Natural killer cell treated with Interleukin-12 subunit alpha and Interleukin-12 subunit beta and Interleukin-15 and Interleukin-18, amount 100 ng/mL, for 72 hours (primary cell): ENCODE measurements around the gene WDR54. TPM values are rescaled to one million over a fixed set of nuclear protein-coding genes. Genes with fewer than 3 reads are reported as not detected.
"Not testable (repeated sequence)": the region's sequence is repeated elsewhere in the genome, so short reads cannot be mapped to it uniquely, and the experiment has no call there.

ENCODE experiments used
- ATAC-seq, 2 donors: fragments of 150-1000 bp; cut with Tn5 transposase in 1 of 2; sonication (Bioruptor Pico), chemical (Tn5 transposase) in 1 of 2; 2 replicates each; pipeline ENCODE4 v1.10.0; 2021
- DNase-seq: peaks from one replicate; pipeline ENCODE4 v3.0.0; 2022; ENCODE audit warnings: low spot score
- H3K27ac Mint-ChIP-seq, 2 donors: 1 replicate in 1 of 2; 2 replicates in 1 of 2; pipeline ENCODE4 v1.8.0; 2022; ENCODE audit warnings: mixed read lengths in 2 of 2, mild to moderate bottlenecking in 1 of 2, moderate library complexity in 1 of 2
- H3K27me3 Mint-ChIP-seq, 2 donors: 1 replicate in 1 of 2; 2 replicates in 1 of 2; pipeline ENCODE4 v1.8.0; 2022; ENCODE audit warnings: mixed read lengths in 2 of 2
- H3K36me3 Mint-ChIP-seq: one replicate; pipeline ENCODE4 v1.8.0; 2022; ENCODE audit warnings: mixed read lengths
- H3K4me1 Mint-ChIP-seq, 2 donors: 1 replicate in 1 of 2; 2 replicates in 1 of 2; pipeline ENCODE4 v1.8.0; 2022; ENCODE audit warnings: low read depth in 2 of 2, mixed read lengths in 2 of 2, mild to moderate bottlenecking in 1 of 2
- H3K4me3 Mint-ChIP-seq: one replicate; pipeline ENCODE4 v1.8.0; 2022; ENCODE audit warnings: mixed read lengths
- H3K9me3 Mint-ChIP-seq: 2 replicates; pipeline ENCODE4 v1.8.0; 2022; ENCODE audit warnings: mixed read lengths
- total RNA-seq, 2 donors: library from RNA; stranded (reverse); gene quantifications; one replicate each; pipeline ENCODE4 v1.2.3, GENCODE V29; 2022

WDR54 gene
- total RNA-seq, 2 donors from 2014 or later, result 41.8 to 44.9 TPM

DNA sequence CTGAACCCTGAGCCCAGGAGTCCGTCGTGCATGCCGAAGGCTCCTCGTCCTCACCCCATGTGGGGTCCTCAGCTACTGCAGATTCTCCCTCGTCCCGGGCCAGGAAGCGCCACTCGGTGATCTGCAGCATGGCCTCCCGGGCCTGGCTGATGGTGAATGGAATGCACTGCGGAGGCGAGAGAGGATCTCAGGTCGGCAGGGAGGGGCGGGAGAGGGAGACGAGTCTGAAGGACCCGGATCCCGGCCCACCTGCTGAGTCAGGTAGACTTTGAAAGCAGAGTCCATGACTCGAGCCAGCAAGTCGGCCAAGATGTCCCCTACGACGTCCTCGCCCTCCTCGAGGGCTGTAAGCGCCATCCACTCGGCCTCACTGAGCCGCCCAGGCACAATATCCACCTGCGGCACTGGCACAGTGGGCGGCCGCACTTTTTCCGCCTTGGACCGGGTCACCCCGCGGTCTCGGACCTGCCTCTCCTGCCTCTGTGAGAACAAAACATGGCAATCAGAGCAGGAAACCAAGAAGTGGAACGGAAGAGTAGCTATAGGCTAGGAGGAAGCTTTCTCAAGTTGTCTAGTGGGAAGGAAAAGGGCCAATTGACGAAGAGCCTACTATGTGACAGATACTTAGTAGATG lies 5.7 kb upstream of the WDR54 start:
- H3K9me3 Mint-ChIP-seq, result no peaks in the 10 kb centered on the region
- H3K4me3 Mint-ChIP-seq, result peak overlapping the region; percentile 67
- H3K36me3 Mint-ChIP-seq, result no peaks in the 10 kb centered on the region
- peak overlapping the region; percentile 21 to 56 for H3K27ac Mint-ChIP-seq
- no peak for DNase-seq
- no peaks in the 10 kb centered on the region for H3K27me3 Mint-ChIP-seq
- ATAC-seq, result peak in 1 of 2 donors; percentile 11
- H3K4me1 Mint-ChIP-seq, result peaks cover 18 to 22% of the 10 kb centered on the region in 2 donors

DNA sequence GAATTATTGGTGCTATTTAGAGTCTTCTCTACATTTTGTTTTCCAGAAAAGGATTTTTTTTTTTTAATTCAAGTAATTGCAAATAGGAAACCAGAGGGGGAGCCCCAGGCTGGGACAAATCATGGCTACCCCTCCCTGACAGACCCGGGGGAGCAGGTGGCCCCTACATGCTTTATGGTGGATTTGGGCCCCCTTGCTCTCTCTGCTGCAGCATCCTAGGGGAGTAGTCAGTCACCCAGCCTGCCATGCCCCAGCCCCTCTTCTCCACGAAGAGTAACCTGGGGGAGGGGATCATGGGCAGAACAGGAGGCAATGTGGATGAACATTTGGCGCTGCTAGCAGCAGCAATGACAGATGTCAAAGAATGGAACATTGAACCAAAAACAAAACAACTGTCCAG lies 4.8 kb upstream of the WDR54 start:
- DNase-seq (no peak), ATAC-seq (no peak)

DNA sequence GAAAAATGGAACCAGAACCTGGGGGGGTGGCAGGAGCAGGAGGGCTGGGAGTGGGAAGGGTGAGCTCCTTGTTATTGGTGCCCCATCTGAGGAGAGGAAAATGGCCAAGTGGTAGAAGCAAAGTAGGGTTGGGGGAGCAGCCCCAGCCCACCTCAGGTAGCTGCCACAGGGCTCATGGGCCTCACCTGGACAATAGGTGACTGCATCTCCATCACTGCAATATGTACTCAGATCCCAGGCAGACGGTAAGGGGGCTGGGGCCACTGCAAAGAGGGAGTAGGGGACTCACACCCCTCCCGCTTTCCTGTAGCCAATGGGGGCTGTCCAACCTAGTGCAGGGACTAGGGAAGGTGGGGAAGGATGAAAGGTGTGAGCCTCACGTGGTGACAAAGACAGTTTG lies 4.3 kb upstream of the WDR54 start:
- no peak overlapping the region for H3K4me3 Mint-ChIP-seq
- H3K9me3 Mint-ChIP-seq, result no peaks in the 10 kb centered on the region
- ATAC-seq (no peak), DNase-seq (no peak)
- H3K4me1 Mint-ChIP-seq, result peaks cover 28 to 32% of the 10 kb centered on the region in 2 donors
- no peaks in the 10 kb centered on the region for H3K27me3 Mint-ChIP-seq
- no peaks in the 10 kb centered on the region for H3K36me3 Mint-ChIP-seq
- no peak overlapping the region for H3K27ac Mint-ChIP-seq

More for the DNA sequence above, 4.8 kb upstream of the WDR54 start:
- Mint-ChIP-seq H3K4me3 (no peak overlapping the region), H3K27me3 (no peaks in the 10 kb centered on the region), H3K27ac (no peak overlapping the region), H3K36me3 (no peaks in the 10 kb centered on the region), H3K9me3 (no peaks in the 10 kb centered on the region), H3K4me1 (peaks cover 23 to 28% of the 10 kb centered on the region in 2 donors)

DNA sequence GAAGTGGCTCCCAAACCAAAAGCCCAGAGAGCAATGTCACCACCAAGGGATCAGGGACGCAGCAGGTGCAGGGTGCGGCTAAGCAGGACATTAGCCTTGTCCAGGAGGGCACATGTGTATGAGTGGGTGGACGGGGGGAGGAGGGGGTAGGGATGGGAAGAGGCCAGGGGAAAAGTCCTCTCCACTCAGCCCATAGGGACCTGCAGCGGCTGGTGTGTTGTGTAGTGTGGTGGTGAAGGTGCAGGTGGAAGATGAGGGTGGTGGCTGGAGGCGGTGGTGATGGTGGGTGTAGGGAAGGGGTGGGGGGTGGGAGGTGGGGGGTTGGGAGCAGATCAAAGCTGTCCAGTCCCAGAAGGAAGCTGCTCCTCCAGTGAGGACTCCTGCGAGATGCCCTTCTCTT lies 3.8 kb upstream of the WDR54 start:
- Mint-ChIP-seq H3K27ac (no peak overlapping the region), H3K4me3 (no peak overlapping the region), H3K9me3 (no peaks in the 10 kb centered on the region), H3K36me3 (no peaks in the 10 kb centered on the region), H3K4me1 (peaks cover 32 to 34% of the 10 kb centered on the region in 2 donors), H3K27me3 (no peaks in the 10 kb centered on the region)
- DNase-seq (no peak), ATAC-seq (no peak)

DNA sequence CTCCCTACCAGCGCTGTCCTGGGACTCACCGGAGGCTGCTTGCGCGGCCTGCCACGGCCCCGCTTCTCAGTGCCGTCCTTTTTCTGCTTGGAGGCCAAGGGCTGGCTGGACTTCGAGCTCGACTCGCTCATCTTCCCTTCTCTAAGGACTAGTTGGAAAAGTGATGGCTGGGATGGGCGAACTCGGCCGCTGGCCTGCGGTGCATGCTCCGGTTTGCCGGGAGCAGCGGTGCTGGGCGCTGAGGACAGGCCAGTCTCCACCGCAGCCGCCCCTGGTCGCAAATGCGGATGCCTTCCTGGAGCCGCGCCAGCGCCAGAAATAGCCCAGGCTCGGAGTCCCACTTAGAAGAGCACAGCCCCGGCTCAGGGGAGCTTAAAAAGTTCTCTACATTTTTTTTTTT lies 3.2 kb upstream of the WDR54 start:
- no peak overlapping the region for H3K27ac Mint-ChIP-seq
- no peaks in the 10 kb centered on the region for H3K27me3 Mint-ChIP-seq
- peaks cover 33 to 39% of the 10 kb centered on the region in 2 donors for H3K4me1 Mint-ChIP-seq
- no peak overlapping the region for H3K4me3 Mint-ChIP-seq
- DNase-seq (no peak), ATAC-seq (no peak)
- no peaks in the 10 kb centered on the region for H3K36me3 Mint-ChIP-seq
- no peaks in the 10 kb centered on the region for H3K9me3 Mint-ChIP-seq

DNA sequence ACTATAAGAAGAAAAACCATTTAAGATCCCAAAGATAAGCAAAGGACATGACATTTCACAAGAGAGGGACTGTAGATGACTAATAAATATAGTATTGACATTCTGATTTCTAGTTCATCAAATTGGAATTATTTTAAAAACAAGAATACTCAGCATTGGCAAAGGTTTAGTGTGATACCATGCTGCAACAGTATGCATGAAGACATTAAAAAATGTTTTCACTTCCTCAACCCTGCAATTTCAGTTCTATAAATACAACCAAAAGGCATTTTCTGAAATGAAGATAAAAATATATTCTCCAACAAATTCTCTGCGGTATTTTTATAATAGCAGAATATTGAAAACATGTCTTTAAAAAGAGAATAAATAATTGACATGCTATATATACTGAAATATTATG lies 2.2 kb upstream of the WDR54 start:
- Mint-ChIP-seq H3K27me3 (no peaks in the 10 kb centered on the region), H3K36me3 (no peaks in the 10 kb centered on the region), H3K4me3 (no peak overlapping the region), H3K27ac (no peak overlapping the region), H3K4me1 (peaks cover 30 to 38% of the 10 kb centered on the region in 2 donors), H3K9me3 (no peaks in the 10 kb centered on the region)
- DNase-seq (no peak), ATAC-seq (no peak)

DNA sequence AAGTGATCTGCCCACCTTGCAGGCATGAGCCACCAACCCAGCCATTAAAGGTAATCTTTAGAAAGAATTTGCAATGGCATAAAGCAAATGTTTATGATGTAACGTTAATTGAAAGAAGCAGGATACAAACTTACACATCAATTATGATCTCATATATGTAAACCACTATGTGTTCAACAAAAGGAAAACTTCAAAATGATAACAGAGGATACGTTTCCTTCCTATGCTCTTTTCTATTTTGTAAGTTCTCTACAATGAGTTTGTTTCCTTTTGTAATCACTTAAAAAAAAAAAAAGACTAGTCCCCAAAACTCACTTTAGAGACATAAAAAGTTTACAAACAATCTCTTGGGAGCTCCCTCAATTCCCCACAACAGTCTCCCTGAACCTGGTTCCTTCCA lies 1.5 kb upstream of the WDR54 start:
- H3K4me3 Mint-ChIP-seq, result peak overlapping the region; percentile 35
- no peaks in the 10 kb centered on the region for H3K27me3 Mint-ChIP-seq
- ATAC-seq (no peak), DNase-seq (no peak)
- no peaks in the 10 kb centered on the region for H3K9me3 Mint-ChIP-seq
- H3K27ac Mint-ChIP-seq, result peak overlapping the region; percentile 90 to 96
- peaks cover 27 to 34% of the 10 kb centered on the region in 2 donors for H3K4me1 Mint-ChIP-seq
- H3K36me3 Mint-ChIP-seq, result no peaks in the 10 kb centered on the region

DNA sequence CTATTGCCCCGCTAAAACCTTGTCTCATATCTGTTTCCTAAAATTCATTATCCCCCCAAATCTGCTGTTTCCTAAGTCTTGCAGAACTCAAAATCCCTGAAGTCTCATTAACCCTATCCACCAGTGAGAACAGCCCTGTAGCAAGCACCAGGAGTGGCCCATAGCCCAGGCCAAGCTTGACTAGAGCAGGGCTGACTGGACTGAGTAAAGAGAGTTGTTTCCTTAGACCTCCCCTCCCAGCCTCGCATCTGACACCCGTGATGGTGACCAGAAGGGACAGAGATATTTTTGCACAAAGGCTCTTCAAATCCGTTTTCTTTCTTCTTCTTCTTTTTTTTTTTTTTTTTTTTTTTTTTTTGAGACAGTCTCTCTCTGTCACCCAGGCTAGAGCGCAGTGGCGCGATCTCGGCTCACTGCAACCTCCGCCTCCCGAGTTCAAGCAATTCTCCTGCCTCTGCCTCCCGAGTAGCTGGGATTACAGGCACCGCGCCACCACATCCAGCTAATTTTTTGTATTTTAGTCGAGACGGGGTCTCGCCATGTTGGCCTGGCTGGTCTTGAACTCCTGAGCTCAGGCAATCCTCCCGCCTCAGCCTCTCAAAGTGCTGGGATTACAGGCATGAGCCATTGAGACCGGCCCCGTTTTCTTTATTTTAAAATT lies 957 bp upstream of the WDR54 start:
- not testable (repeated sequence) for ATAC-seq, H3K27me3 Mint-ChIP-seq, H3K9me3 Mint-ChIP-seq, DNase-seq, H3K36me3 Mint-ChIP-seq
- Mint-ChIP-seq H3K4me1 (peaks cover 25 to 34% of the 10 kb centered on the region in 2 donors), H3K4me3 (peak overlapping the region; percentile 95), H3K27ac (peak overlapping the region; percentile 90 to 96)

DNA sequence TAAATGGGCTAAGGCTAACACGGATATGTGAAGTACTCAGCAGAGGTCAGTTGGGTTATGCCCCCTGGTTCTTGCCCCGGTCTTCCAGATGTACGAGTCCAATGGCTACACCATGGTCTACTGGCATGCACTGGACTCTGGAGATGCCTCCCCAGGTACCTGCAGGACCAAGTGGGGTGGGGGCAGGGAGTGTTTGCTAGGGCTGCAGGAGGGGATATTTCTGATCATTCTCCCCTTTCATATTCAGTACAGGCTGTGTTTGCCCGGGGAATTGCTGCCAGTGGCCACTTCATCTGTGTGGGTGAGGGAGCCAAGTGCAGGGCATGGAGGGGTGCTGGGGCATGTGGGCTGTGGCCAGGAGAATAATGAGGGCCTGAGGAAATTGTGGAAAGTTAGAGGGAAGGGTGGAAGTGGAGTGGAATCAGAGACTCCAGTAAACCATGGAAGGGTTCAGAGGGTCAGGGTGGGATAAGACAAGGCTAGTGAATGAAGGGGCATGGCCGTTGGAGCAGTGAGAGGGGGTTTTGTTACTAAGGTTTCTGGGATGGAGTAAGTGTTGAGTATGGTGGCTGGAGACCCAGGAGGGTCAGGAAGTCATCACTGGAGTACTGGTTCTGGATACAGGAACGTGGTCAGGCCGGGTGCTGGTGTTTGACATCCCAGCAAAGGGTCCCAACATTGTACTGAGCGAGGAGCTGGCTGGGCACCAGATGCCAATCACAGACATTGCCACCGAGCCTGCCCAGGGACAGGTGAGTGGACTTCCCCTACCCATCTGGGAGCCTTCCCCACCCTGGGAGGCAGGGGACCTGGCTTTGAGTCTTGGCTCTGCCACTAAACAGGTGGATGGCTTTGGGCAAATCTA lies 1.9 kb downstream of the WDR54 start:
- Mint-ChIP-seq H3K27me3 (no peaks in the 10 kb centered on the region), H3K4me1 (peaks cover 21 to 24% of the 10 kb centered on the region in 2 donors), H3K27ac (peak overlapping the region; percentile 90 to 96), H3K36me3 (no peaks in the 10 kb centered on the region), H3K9me3 (no peaks in the 10 kb centered on the region), H3K4me3 (peak overlapping the region; percentile 95)
- ATAC-seq (no peak), DNase-seq (no peak)

DNA sequence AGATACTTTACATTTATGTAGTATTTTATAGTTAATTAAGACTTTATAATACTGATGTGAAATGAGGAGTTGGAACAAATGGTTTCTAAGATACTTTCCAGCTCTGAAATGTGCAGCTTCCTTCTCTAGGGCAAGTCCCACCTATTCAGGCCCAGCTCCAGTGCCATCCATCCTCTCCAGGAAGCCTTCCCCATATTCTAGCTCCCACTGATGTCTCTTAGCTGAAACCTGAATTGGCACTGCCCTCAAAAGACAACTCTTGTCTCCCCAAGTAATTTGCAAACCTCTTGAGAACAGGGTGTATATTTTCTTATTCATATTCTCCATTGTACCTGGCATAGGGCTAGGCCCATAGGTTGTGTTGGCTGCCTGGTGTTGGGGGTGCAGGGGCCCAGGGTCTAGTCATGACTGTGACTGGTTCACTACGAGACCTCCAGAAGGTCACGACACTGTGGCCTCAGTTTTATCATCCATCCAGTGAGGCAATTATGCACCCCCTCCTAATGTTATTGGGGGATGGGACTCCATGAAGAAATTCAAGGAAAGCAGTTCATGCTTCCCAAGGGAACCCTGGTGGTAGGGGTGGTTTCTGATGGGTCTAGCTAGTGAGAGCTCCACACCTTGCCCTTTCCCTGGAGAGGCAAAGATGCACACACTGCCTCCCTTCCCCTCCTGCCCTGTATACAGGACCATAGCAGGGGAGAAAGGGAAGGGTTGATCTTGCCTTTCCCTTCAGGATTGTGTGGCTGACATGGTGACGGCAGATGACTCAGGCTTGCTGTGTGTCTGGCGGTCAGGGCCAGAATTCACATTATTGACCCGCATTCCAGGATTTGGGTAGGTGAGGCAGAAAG lies 2.8 kb downstream of the WDR54 start:
- Mint-ChIP-seq H3K27me3 (no peaks in the 10 kb centered on the region), H3K36me3 (no peaks in the 10 kb centered on the region), H3K9me3 (no peaks in the 10 kb centered on the region), H3K4me3 (no peak overlapping the region), H3K4me1 (peaks cover 21 to 24% of the 10 kb centered on the region in 2 donors), H3K27ac (no peak overlapping the region)
- ATAC-seq, result no peak
- DNase-seq, result no peak

DNA sequence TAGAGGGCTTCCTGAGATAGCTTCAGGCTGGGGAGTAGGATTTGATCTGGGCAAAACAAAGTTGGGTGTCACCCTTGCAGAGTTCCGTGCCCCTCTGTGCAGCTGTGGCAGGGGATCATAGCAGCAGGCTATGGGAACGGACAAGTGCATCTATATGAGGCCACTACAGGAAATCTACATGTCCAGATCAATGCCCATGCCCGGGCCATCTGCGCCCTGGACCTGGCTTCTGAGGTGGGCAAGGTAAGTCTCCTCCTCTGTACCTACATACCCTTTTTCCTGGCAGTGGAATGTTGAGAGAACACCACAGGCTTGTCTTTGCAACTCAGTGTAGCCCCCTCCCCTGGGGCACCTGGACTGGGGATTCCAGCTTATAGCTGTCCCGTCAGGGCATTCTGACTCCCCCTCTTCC lies 3.5 kb downstream of the WDR54 start:
- no peaks in the 10 kb centered on the region for H3K36me3 Mint-ChIP-seq
- no peaks in the 10 kb centered on the region for H3K9me3 Mint-ChIP-seq
- ATAC-seq, result no peak
- DNase-seq, result no peak
- H3K27ac Mint-ChIP-seq, result no peak overlapping the region
- H3K4me1 Mint-ChIP-seq, result peaks cover 21 to 24% of the 10 kb centered on the region in 2 donors
- no peaks in the 10 kb centered on the region for H3K27me3 Mint-ChIP-seq
- H3K4me3 Mint-ChIP-seq, result no peak overlapping the region

DNA sequence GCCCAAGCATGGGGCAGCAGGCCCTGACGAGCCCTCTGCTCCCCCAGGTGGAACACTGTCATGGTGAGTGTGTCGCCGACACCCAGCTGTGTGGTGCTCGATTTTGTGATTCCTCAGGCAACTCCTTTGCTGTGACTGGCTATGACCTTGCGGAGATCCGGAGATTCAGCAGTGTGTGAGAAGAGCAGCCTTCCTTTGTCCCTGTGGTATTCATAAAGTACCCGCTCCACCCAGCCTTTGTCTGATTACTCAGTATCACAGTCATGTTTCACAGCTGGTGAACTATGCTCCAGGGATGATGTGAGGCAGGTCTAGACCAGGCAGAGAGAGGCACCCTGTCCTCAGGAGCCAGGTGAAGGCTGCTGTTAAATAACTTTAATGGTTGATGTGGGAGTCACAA lies 4.0 kb downstream of the WDR54 start:
- peaks cover 17 to 19% of the 10 kb centered on the region in 2 donors for H3K4me1 Mint-ChIP-seq
- H3K27ac Mint-ChIP-seq, result no peak overlapping the region
- no peaks in the 10 kb centered on the region for H3K9me3 Mint-ChIP-seq
- no peaks in the 10 kb centered on the region for H3K36me3 Mint-ChIP-seq
- H3K27me3 Mint-ChIP-seq, result no peaks in the 10 kb centered on the region
- H3K4me3 Mint-ChIP-seq, result no peak overlapping the region
- DNase-seq (no peak), ATAC-seq (no peak)

DNA sequence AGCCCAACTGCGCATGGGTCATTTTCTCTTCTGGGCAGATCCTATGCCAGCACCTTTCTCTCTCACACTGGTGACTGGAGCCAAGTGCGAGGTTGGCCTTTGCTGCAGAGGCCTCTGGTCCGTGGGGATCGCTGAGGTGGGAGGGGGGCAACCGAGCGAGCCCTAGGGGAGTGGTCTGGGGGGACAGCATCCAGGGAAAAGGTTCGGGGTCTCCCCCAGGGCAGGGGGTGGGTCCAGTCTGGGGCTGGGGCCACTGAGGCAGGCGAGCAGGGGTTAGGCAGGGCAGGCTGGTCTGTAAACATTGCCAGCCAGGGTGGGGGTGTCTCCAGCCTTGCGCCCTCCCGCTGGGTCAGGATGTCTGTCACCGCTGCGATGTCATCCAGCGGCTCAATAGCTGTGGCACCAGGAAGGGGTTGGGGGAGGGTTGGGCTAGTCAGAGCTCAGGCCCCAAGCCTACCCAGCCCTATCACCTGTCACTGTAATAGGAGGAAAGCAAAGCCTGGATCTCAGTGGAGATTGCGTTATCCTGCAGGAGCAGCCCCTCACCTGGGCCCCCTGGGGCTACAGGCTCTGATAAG lies 4.7 kb downstream of the WDR54 start:
- H3K4me3 Mint-ChIP-seq, result no peak overlapping the region
- H3K36me3 Mint-ChIP-seq, result no peaks in the 10 kb centered on the region
- no peaks in the 10 kb centered on the region for H3K9me3 Mint-ChIP-seq
- H3K4me1 Mint-ChIP-seq, result peaks cover 13% of the 10 kb centered on the region in 2 donors
- DNase-seq (no peak), ATAC-seq (no peak)
- no peaks in the 10 kb centered on the region for H3K27me3 Mint-ChIP-seq
- no peak overlapping the region for H3K27ac Mint-ChIP-seq
